GM18951 (cell line): ENCODE measurements around the gene SDHAF2.

Experiments
- POLR2A ChIP-seq: IDR thresholded peaks from 4 replicates; pipeline ENCODE4 v1.6.1; 2011; ENCODE audit warnings: mild to moderate bottlenecking; ENCODE audit not compliant: insufficient read length, insufficient read depth; ENCODE audit errors: extremely low read depth
- in situ Hi-C: fragments of 300-500 bp; cut with MboI; formaldehyde crosslinking; loops from one replicate; pipeline ENCODE4 v1.12.0; 2022; ENCODE audit warnings: low sequenced_read_pairs, mixed read lengths, inconsistent platforms; ENCODE audit not compliant: unreplicated experiment

The SDHAF2 gene

GRCh38 chr11:61429691-61430582 is at the start of gene SDHAF2, which contains the start of gene CPSF7:
Gene SDHAF2, plus strand, starts transcription at chr11:61430124. Its CDS starts 23 bp downstream, at chr11:61430147.
Gene CPSF7, minus strand, starts transcription at chr11:61429975. Its CDS starts 740 bp downstream, at chr11:61429235.
- in situ Hi-C loops: no loop called here
- TF ChIP-seq POLR2A: peak; percentile 84

- in situ Hi-C loops: loop anchor here (5.0 kb wide), 1 partner anchor 44 kb away; no protein-coding TSS in a partner anchor
Measured at GRCh38 chr11:61380884-61381283, 49.0 kb upstream of the SDHAF2 start.

DNA sequence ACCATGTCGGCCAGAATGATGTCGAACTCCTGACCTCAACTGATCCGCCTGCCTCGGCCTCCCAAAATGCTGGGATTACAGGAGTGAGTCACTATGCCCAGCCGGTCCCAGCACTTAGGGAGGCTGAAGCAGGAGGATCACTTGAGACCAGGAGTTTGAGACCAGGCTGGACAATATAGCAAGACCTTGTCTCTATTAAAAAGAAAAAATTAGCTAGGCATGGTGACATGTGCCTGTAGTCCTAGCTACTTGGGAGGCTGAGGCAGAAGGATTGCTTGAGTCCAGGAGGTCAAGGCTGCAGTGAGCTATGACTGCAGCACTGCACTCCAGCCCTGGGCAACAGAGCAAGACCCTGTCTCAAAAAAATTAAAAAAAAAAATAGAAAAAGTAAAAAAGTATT is 46.1 kb upstream of the SDHAF2 start:
- in situ Hi-C loops: loop anchor here (5.0 kb wide), 1 partner anchor 47 kb away; no protein-coding TSS in a partner anchor

More at GRCh38 chr11:61380884-61381283, 49.0 kb upstream of the SDHAF2 start:
- no peak for TF ChIP-seq POLR2A

- TF ChIP-seq POLR2A: no peak
- in situ Hi-C loops: loop anchor here (5.0 kb wide), 1 partner anchor 47 kb away; no protein-coding TSS in a partner anchor
Measured at GRCh38 chr11:61384271-61385242, 45.4 kb upstream of the SDHAF2 start.

- no peak for TF ChIP-seq POLR2A
- in situ Hi-C loops: no loop called here
Measured at GRCh38 chr11:61390161-61390560, 39.8 kb upstream of the SDHAF2 start.

DNA sequence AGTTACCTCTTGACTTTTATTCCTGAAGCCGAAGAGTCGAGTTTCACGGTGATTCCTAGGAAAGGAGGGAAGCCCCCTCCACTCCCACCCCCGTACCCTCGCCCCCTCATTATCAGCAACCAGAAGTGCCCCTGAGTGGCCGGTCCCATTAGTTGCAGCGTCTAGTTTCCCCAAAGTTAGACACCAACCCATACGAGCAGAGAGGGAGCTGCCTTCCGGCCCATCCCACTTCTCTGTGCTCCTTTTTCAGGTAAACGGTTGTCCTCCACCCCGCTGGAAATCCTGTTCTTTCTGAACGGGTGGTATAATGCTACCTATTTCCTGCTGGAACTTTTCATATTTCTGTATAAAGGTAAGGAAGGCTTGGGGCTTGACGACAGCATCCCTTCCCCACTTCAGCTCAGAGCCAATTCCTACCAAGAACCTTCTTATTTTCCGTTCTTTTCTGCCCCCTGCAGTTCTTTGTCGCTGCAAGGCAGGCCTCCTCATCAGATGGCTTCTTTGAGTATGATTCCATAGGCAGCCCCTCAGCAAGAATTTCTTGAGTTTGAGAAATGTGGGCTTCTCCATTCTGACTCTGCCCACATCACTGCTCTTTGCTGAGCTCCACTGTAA is 36.8 kb upstream of the SDHAF2 start:
- TF ChIP-seq POLR2A: no peak
- in situ Hi-C loops: no loop called here

DNA sequence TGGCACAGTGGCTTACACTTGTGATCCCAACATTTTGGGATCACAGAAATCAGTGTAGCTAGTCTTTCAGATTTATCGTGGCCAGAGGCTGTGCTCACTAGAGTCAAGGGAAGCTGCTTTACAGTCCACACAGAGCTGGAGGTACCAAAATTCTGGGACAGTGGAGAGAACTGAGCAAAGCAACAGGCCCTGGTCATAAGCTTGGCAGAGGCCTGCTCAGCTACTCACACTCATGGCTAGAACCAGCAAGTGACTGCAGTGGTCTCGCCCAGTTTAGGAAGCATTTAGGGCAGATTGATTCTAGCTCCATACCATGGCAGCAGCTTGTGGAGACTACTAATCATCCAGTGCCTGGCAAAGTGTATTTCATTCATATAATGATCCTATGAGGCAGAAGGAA is 28.8 kb upstream of the SDHAF2 start:
- in situ Hi-C loops: no loop called here
- no peak for TF ChIP-seq POLR2A

- TF ChIP-seq POLR2A: no peak
- in situ Hi-C loops: no loop called here
Measured at GRCh38 chr11:61401573-61401972, 28.4 kb upstream of the SDHAF2 start.

DNA sequence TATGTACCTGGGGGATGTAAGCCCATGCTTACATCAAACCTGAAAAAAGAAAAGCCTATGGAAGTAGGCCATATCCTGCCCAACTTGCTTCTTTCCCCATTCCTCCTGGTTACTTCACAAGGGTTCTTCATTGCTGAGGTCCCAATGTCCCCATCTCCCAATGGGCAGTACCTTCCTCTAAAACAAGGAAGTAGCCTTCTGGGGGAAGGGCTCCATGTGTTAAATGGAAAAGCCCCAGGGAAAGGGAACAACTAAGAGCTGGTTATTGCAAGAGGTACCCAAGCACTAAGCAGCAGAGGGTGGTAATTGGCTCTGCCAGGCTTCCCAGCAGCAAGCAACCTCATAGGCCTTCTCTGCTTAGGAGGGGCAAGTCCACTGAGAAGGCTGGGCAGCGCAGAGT is 26.3 kb upstream of the SDHAF2 start:
- in situ Hi-C loops: no loop called here
- no peak for TF ChIP-seq POLR2A

DNA sequence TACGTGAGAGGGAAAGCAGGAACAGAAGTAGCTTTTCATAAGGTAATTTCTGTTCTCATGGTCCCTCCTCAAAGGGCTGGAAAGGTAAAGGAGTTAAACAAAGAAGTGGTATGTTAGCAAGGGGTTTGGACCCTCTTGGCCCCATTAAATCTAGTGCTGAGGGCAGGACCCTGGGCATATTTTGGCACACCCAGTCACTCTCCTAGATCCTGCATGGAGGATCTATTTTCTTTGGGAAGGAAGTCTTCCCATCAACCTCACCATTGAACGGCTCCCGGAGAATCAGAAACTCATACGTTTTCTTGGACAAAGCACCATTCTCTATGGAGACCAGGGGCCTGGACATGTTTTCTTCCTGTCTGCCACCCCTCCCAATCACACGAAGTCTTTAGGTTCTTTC is 25.8 kb upstream of the SDHAF2 start:
- no peak for TF ChIP-seq POLR2A
- in situ Hi-C loops: no loop called here

DNA sequence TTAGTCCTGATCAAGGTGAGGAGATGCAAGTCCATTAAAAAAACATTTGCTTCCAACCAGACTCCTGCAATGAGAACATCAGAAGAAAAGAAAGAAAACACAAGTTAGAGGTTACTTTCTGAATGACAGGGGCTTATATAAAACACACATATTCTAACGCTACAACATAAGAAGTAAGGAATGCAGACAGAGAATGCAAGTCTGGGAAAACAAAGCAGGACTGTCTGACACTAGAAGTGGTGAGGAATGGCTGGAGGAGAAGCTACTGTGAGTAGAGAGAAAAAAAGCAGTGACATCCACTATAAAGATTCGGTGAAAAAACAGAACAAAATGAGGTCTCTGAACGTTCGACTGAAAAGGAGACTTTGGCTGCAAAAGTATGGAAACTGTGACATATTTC is 25.3 kb upstream of the SDHAF2 start:
- TF ChIP-seq POLR2A: no peak
- in situ Hi-C loops: no loop called here

DNA sequence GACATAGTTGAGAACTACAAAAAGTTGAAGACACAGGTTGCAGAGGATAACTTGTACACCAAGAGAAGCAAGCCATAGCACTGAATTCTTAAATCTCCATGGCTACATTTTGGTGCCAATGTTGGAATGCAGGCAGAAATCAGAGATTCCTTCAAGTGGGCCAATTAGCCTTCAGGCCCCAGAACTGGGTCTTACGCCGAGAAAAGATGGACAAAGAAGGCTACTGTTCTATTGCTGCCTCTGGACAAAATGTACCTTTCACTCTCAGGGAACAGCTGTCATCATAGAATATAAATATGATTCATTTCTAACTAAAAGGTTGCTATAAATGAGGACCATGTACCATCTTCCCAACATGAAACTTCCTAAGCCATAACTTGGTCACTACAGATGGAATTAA is 23.9 kb upstream of the SDHAF2 start:
- in situ Hi-C loops: no loop called here
- no peak for TF ChIP-seq POLR2A
